Measurements from ENCODE around the gene MUCL3.
"Not testable (repeated sequence)": the region's sequence is repeated elsewhere in the genome, so short reads cannot be mapped to it uniquely, and the experiment has no call there.

MUCL3 gene

GRCh38 chr6:30917041-30917440 is 23.7 kb upstream of the MUCL3 start:
- Histone ChIP-seq H3K4me1 (ENCODE audit: low read depth, poor library complexity, severe bottlenecking) (peaks cover 17% of the 10 kb centered on the region), H3K27me3 (ENCODE audit: insufficient read depth, low read depth) (no peaks in the 10 kb centered on the region), H3K4me3 (IDR thresholded peaks at IDR 0.05; ENCODE audit: insufficient read depth, low read depth, low read length) (no peak overlapping the region), H3K4me2 (no peak overlapping the region), H3K79me2 (ENCODE audit: insufficient read depth, low read depth) (no peaks in the 10 kb centered on the region), H2AFZ (ENCODE audit: low read depth) (no peak overlapping the region), H4K20me1 (ENCODE audit: insufficient read depth) (no peaks in the 10 kb centered on the region), H3K27ac (no peak overlapping the region), H3K9ac (no peak overlapping the region), H3K36me3 (ENCODE audit: insufficient read depth) (no peaks in the 10 kb centered on the region)
- TF ChIP-seq CTCF (conservative IDR thresholded peaks at IDR 0.05; ENCODE audit: low read depth, low read length), result no peak

- Histone ChIP-seq H3K4me1 (ENCODE audit: low read depth, poor library complexity, severe bottlenecking) (peaks cover 17% of the 10 kb centered on the region), H3K27me3 (ENCODE audit: insufficient read depth, low read depth) (no peaks in the 10 kb centered on the region), H3K36me3 (ENCODE audit: insufficient read depth) (no peaks in the 10 kb centered on the region), H2AFZ (ENCODE audit: low read depth) (no peak overlapping the region), H3K79me2 (ENCODE audit: insufficient read depth, low read depth) (no peaks in the 10 kb centered on the region), H3K9ac (no peak overlapping the region), H3K27ac (no peak overlapping the region), H3K4me2 (no peak overlapping the region), H3K4me3 (IDR thresholded peaks at IDR 0.05; ENCODE audit: insufficient read depth, low read depth, low read length) (no peak overlapping the region), H4K20me1 (ENCODE audit: insufficient read depth) (no peaks in the 10 kb centered on the region)
- no peak for TF ChIP-seq CTCF (conservative IDR thresholded peaks at IDR 0.05; ENCODE audit: low read depth, low read length)
Measured at GRCh38 chr6:30917487-30917886, 23.3 kb upstream of the MUCL3 start.

GRCh38 chr6:30918670-30919069 is 22.1 kb upstream of the MUCL3 start:
- Histone ChIP-seq H2AFZ (ENCODE audit: low read depth) (no peak overlapping the region), H3K36me3 (ENCODE audit: insufficient read depth) (no peaks in the 10 kb centered on the region), H3K9ac (no peak overlapping the region), H4K20me1 (ENCODE audit: insufficient read depth) (no peaks in the 10 kb centered on the region), H3K4me1 (ENCODE audit: low read depth, poor library complexity, severe bottlenecking) (peaks cover 15% of the 10 kb centered on the region), H3K27me3 (ENCODE audit: insufficient read depth, low read depth) (no peaks in the 10 kb centered on the region), H3K4me2 (no peak overlapping the region), H3K27ac (no peak overlapping the region), H3K79me2 (ENCODE audit: insufficient read depth, low read depth) (no peaks in the 10 kb centered on the region), H3K4me3 (IDR thresholded peaks at IDR 0.05; ENCODE audit: insufficient read depth, low read depth, low read length) (no peak overlapping the region)
- no peak for TF ChIP-seq CTCF (conservative IDR thresholded peaks at IDR 0.05; ENCODE audit: low read depth, low read length)

- Histone ChIP-seq H3K36me3 (ENCODE audit: insufficient read depth) (no peaks in the 10 kb centered on the region), H3K4me2 (no peak overlapping the region), H2AFZ (ENCODE audit: low read depth) (no peak overlapping the region), H3K4me1 (ENCODE audit: low read depth, poor library complexity, severe bottlenecking) (no peaks in the 10 kb centered on the region), H3K9ac (no peak overlapping the region), H3K27ac (no peak overlapping the region), H4K20me1 (ENCODE audit: insufficient read depth) (no peaks in the 10 kb centered on the region), H3K79me2 (ENCODE audit: insufficient read depth, low read depth) (no peaks in the 10 kb centered on the region), H3K4me3 (IDR thresholded peaks at IDR 0.05; ENCODE audit: insufficient read depth, low read depth, low read length) (no peak overlapping the region), H3K27me3 (ENCODE audit: insufficient read depth, low read depth) (no peaks in the 10 kb centered on the region)
- TF ChIP-seq CTCF (conservative IDR thresholded peaks at IDR 0.05; ENCODE audit: low read depth, low read length), result no peak
Measured at GRCh38 chr6:30922447-30922852, 18.3 kb upstream of the MUCL3 start.

- H3K27ac ChIP-seq; H4K20me1 ChIP-seq (ENCODE audit: insufficient read depth); H3K79me2 ChIP-seq (ENCODE audit: insufficient read depth, low read depth); H2AFZ ChIP-seq (ENCODE audit: low read depth); H3K9ac ChIP-seq; H3K4me1 ChIP-seq (ENCODE audit: low read depth, poor library complexity, severe bottlenecking); H3K4me3 ChIP-seq (IDR thresholded peaks at IDR 0.05; ENCODE audit: insufficient read depth, low read depth, low read length); H3K27me3 ChIP-seq (ENCODE audit: insufficient read depth, low read depth); H3K36me3 ChIP-seq (ENCODE audit: insufficient read depth); H3K4me2 ChIP-seq: not testable (repeated sequence)
Measured at GRCh38 chr6:30924040-30924627, 16.6 kb upstream of the MUCL3 start.
